Fibroblast of the conjunctiva (primary cell): Measurements from ENCODE around the gene CAMSAP1.

Source experiments
- DNase-seq: peaks from one replicate; pipeline ENCODE4 v3.0.0-alpha.2; 2010; ENCODE audit warnings: low read depth

CAMSAP1 gene

DNA sequence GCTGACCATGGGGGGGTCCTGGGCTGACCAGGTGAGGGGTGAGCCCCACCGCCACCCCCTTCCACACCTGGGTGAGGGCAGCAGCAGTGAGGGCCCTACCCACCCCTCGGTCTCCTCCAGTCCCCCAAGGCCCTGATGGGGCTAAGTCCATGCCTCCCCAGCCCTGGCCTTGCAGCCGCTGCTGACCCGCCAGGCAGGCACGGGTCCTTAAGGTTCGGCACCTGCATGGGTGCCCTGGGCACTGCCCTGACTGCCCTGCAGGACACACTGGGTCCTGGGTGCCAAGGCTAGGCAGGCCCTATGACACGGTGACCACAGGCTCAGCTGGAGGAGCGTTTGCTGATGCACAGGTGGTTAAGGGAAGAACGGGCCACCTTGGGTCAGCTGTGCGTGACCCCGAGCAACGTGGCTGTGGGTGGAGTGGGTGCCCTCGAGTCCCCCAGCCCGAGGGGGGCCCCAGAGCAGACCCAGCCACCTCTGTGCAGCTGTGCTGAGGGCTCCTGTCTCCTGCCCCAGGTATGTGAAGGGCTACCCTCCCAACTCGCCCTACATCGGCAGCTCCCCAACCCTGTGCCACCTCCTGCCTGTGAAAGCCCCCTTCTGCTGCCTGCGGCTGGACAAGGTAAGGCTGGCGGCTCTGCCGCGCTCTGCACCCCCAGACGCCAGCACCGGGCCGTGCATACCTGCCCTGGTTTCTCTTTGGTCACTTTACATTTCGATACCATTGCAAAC, 132.4 kb downstream of the CAMSAP1 start:
- DNase-seq = no peak

GRCh38 chr9:135774239-135774747, 133.1 kb downstream of the CAMSAP1 start:
- DNase-seq = no peak

DNA sequence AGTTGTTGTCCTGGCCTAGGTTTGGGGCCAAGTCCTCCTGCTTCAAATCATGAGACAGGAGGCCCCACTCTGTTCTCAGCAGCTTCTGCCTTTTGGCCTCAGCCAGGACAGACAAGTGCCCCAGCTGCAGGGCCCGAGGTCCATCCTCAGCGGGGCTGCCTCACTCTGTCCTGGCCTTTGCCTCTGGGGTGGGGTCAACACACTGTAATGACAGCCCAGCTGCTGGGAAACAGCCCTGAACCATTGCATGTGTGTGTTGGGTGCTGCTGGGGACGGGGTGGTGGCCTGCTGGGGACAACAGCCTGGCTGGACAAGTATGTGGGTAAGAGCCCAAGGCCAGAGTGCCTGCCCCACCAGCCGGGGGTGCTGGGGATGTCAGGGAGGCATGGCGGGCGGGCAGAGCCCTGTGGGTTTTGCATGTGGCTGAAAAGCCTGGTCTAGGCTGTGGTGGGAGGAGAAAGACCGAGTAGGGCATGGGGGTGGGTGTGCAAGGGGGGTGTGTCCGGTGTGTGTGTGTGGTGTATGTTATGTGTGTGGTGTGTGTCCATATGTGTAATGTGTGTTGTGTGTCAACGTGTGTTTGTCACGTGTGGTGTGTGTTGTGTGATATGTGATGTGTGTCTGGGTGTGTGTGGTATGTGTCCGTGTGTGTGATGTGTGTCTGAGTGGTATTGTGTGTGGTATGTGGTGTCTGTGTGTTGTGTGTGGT, 133.7 kb downstream of the CAMSAP1 start:
- DNase-seq = no peak

DNA sequence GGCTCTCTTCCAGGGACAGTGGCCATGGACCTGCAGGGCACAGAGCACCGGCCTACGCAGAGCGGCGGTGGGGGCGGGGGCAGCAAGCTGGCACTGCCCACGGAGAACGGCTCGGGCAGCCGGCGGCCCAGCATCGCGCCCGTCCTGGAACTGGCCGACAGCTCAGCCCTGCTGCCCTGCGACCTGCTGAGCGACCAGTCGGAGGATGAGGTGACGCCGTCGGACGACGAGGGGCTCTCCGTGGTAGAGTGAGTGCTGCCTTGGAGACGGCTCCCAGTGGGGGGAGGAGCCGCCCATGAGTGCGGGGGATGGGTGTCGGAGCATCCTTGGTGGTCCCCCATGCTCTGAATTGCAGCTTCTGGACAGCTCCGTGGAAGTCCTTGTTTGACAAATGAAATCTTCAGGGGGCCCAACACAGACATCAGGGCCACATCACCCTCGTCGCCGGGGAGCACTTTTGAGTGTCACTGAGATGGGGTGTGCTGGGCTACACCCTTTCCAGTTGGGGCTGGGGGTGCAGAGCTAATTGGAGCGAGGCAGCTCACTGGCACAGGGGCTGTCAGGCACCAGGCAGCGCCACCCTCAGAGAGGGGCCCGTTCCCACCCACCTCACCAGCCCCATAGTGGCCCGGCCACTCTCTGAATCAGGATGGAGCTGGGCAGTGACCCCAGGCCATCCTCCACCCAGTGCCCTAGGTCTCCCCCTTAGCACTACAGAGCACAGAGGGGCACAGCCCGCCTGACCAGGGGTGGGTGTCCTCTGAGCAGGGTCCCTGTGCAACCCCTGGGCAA, 134.4 kb downstream of the CAMSAP1 start:
- DNase-seq = no peak

DNA sequence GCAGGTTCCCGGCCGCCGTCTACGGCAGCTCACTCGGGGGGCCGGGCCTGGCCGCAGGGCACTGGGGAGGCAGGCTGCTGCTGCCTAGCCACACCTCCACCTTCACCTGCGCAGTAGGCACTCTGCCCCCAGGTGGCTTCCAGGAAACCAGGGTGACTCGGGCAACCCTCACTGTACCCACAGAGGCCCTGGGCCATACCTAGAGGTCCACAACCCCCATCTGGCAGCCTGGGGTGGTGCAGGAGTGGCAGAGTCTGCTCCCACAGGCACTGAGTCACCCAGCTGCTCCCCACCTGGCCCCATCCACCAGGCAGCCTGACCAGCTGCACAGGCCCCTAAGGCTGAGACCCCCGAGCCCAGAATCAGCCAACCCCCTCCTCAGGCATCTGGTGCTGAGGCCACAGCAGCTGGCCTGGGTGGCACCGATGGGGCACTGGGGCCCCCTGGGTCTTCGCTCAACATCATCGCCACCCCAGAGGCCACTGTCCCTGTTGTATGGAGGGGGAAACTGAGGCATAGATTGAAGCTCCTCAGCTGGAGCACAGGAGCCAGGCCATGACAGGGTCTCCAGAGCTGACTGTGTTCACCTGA, 135.2 kb downstream of the CAMSAP1 start:
- DNase-seq = no peak

GRCh38 chr9:135771401-135772051, 135.8 kb downstream of the CAMSAP1 start:
- DNase-seq = no peak

- DNase-seq = no peak
Observed at GRCh38 chr9:135770771-135771170, 136.6 kb downstream of the CAMSAP1 start.

GRCh38 chr9:135770203-135770535, 137.2 kb downstream of the CAMSAP1 start:
- DNase-seq = no peak

DNA sequence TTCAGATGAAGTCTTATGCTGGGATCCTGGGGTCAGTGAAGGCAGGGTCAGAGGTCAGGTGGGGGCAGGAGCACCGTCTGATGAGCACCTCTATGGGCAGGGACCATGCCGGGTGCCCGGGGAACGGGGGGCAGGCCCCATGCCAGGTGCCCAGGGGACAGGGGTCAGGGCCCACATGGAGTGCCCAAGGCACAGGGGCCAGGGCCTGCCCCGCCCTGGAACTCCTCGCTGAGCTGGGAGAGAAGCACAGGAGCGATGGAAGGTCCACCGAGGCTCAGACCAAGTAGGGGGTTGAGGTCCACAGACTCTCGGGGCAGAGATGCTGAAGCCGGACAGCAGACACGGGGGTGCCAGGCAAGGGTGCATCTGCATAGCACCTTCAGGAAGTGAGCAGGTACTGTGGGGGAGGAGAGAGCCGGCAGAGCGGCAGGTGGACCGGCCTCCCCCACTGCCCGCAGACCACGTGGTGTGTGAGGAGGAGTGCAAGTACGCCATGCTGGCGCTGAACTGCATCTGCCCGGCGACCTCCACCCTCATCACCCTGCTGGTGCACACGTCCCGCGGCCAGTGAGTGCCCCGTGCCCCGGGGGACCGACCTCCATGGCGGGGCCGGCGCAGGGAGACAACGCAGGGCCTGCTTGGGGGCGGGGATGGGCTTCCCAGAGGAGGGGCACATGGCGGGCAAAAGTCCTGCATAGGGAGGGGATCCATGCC, 137.7 kb downstream of the CAMSAP1 start:
- no peak for DNase-seq

GRCh38 chr9:135768516-135769218, 138.7 kb downstream of the CAMSAP1 start:
- no peak for DNase-seq

GRCh38 chr9:135766707-135767106, 140.6 kb downstream of the CAMSAP1 start:
- DNase-seq = no peak

GRCh38 chr9:135766251-135766650, 141.1 kb downstream of the CAMSAP1 start:
- no peak for DNase-seq

- DNase-seq = no peak
Observed at GRCh38 chr9:135765416-135765815, 141.9 kb downstream of the CAMSAP1 start.

GRCh38 chr9:135764731-135765130, 142.6 kb downstream of the CAMSAP1 start:
- no peak for DNase-seq

- no peak for DNase-seq
Observed at GRCh38 chr9:135763716-135764446, 143.5 kb downstream of the CAMSAP1 start.

DNA sequence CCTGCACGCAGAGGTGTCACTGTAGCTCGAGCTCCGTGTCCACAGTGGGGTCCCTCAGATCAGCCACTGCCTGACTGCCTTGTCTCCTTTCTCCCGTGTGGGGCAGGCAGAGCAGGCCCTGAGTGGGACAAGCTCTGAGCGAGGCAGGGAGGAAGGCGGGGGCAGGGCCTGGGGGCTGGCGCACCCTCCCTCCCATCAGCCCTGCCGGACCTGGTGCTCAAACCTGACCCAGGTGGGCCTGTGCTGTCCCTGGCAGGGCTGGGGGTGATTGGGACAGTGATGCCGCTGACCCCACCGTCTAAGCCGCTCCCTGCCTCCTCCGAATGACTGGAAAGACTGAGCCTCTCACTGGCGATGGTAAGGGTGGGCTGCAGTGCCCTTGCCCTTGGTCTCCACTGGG, 144.4 kb downstream of the CAMSAP1 start:
- DNase-seq = no peak

GRCh38 chr9:135761845-135762168, 145.5 kb downstream of the CAMSAP1 start:
- no peak for DNase-seq

DNA sequence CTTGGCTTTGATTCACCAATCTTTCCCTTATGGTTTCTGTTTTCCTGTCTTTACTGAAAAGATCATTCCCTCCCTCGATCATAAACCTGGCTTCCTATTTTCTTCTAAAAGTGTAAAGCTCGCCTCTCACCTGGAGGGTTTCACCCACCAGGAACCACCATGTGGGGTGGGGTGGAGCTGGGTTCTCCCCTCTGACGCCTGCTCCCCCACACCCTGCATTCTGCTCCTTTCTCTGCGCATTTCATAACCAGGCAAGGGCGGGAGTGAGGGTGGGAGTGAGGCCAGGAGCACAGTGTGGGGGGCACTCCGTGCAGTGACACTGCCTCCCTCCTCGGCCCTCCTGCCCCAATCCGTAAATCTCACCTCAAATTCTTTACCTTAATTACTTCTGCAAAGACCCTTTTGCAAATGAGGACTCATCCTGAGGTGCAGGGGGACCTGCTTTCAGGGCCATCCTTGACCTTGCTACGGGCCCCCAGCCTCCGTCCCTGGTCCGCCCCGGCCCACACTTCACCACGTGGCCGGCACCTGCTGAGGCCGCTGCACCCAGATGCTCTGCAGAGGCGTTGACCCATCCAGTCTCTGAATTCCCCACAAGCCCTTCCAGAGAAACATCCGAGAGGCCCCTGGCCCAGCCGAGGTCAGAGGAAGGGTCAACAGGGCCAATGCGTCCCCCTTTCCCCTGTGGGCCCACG, 146.0 kb downstream of the CAMSAP1 start:
- DNase-seq = no peak

GRCh38 chr9:135760465-135760864, 146.9 kb downstream of the CAMSAP1 start:
- DNase-seq = no peak
